Glomerular visceral epithelial cell (primary cell): ENCODE measurements around the gene SYNDIG1.

ENCODE experiments used
- DNase-seq: peaks from one replicate; pipeline ENCODE4 v3.0.0-alpha.2; 2016; ENCODE audit errors: extremely low spot score

Gene SYNDIG1

GRCh38 chr20:24694157-24694726 is 224.8 kb downstream of the SYNDIG1 start:
- DNase-seq: no peak

- no peak for DNase-seq
These were observed 225.5 kb downstream of the SYNDIG1 start for GRCh38 chr20:24694727-24695528.

- no peak for DNase-seq
These were observed 226.2 kb downstream of the SYNDIG1 start for GRCh38 chr20:24695529-24696225.

- no peak for DNase-seq
These were observed 227.0 kb downstream of the SYNDIG1 start for GRCh38 chr20:24696396-24696795.

GRCh38 chr20:24697411-24697810 is 228.0 kb downstream of the SYNDIG1 start:
- no peak for DNase-seq

- no peak for DNase-seq
These were observed 228.8 kb downstream of the SYNDIG1 start for GRCh38 chr20:24698189-24698588.

GRCh38 chr20:24698706-24699206 is 229.3 kb downstream of the SYNDIG1 start:
- DNase-seq: no peak

GRCh38 chr20:24699321-24700165 is 230.1 kb downstream of the SYNDIG1 start:
- no peak for DNase-seq

- no peak for DNase-seq
These were observed 230.9 kb downstream of the SYNDIG1 start for GRCh38 chr20:24700166-24700860.

- DNase-seq: no peak
These were observed 231.6 kb downstream of the SYNDIG1 start for GRCh38 chr20:24701027-24701426.

- no peak for DNase-seq
These were observed 232.2 kb downstream of the SYNDIG1 start for GRCh38 chr20:24701668-24702067.

GRCh38 chr20:24702501-24703283 is 233.3 kb downstream of the SYNDIG1 start:
- no peak for DNase-seq

- no peak for DNase-seq
These were observed 233.8 kb downstream of the SYNDIG1 start for GRCh38 chr20:24703284-24703610.

- no peak for DNase-seq
These were observed 235.5 kb downstream of the SYNDIG1 start for GRCh38 chr20:24704899-24705298.

- no peak for DNase-seq
These were observed 236.1 kb downstream of the SYNDIG1 start for GRCh38 chr20:24705486-24705885.

GRCh38 chr20:24708411-24709295 is 239.2 kb downstream of the SYNDIG1 start:
- DNase-seq: no peak
